SU-DHL-6 (cell line): ENCODE measurements around the gene ZNF335.

Source experiments
- H2AFZ ChIP-seq: fragments of 200-600 bp; sonication (generic); 2 replicates; pipeline ENCODE4 v1.6.1; 2014; ENCODE audit warnings: low read depth, mild to moderate bottlenecking, moderate library complexity, mixed read lengths, antibody characterized with exemption, low read length; ENCODE audit not compliant: severe bottlenecking
- H3F3A ChIP-seq: fragments of 200-600 bp; shearing (Covaris generic); 2 replicates; pipeline ENCODE4 v1.6.0; 2016; ENCODE audit warnings: antibody characterized with exemption, mild to moderate bottlenecking; ENCODE audit not compliant: insufficient read depth
- H3K27ac ChIP-seq: fragments of 200-600 bp; sonication (generic); 2 replicates; pipeline ENCODE4 v1.5.1; 2016; ENCODE audit warnings: low read depth, mild to moderate bottlenecking, low read length, moderate library complexity, mixed read lengths
- H3K27me3 ChIP-seq: fragments of 200-600 bp; sonication (generic), shearing (Covaris generic); 2 replicates; pipeline ENCODE4 v1.6.0; 2014; ENCODE audit warnings: mild to moderate bottlenecking, low read length
- H3K36me3 ChIP-seq: fragments of 200-600 bp; sonication (generic); 2 replicates; pipeline ENCODE4 v1.6.1; 2014; ENCODE audit warnings: mild to moderate bottlenecking, low read length, mixed read lengths
- H3K4me2 ChIP-seq: fragments of 300-600, 200-600 bp; shearing (Covaris generic), sonication (generic); 2 replicates; pipeline ENCODE4 v1.6.0; 2014; ENCODE audit warnings: low read length, low read depth, mild to moderate bottlenecking; ENCODE audit not compliant: poor library complexity, severe bottlenecking
- H3K4me3 ChIP-seq: fragments of 200-600 bp; sonication (generic); 2 replicates; pipeline ENCODE4 v1.5.1; 2014; ENCODE audit warnings: antibody characterized with exemption, low read length, mild to moderate bottlenecking, mixed read lengths; ENCODE audit not compliant: insufficient read depth, poor library complexity, severe bottlenecking
- H3K79me2 ChIP-seq: fragments of 200-600 bp; sonication (generic); 2 replicates; pipeline ENCODE4 v1.6.1; 2014; ENCODE audit warnings: mild to moderate bottlenecking, low read length, moderate library complexity; ENCODE audit not compliant: insufficient read depth
- H3K9ac ChIP-seq: fragments of 200-600 bp; sonication (generic); 2 replicates; pipeline ENCODE4 v1.7.0; 2014; ENCODE audit warnings: mild to moderate bottlenecking, low read length
- H3K9me2 ChIP-seq: fragments of 200-600 bp; sonication (generic); replicated peaks from 2 replicates; pipeline ENCODE4 v1.6.1; 2014; ENCODE audit warnings: low read length; ENCODE audit not compliant: insufficient read depth
- H3K9me3 ChIP-seq: fragments of 200-600 bp; sonication (generic); 2 replicates; pipeline ENCODE4 v1.6.1; 2014; ENCODE audit warnings: low read length, mixed read lengths; ENCODE audit not compliant: insufficient read depth
- H4K20me1 ChIP-seq: fragments of 200-600 bp; sonication (generic); 2 replicates; pipeline ENCODE4 v1.6.1; 2014; ENCODE audit warnings: low read depth, mild to moderate bottlenecking, antibody characterized with exemption, low read length, moderate library complexity, mixed read lengths
- EZH2phosphoT487 ChIP-seq: fragments of 200-600 bp; sonication (generic), shearing (Covaris generic); conservative IDR thresholded peaks from 2 replicates; pipeline ENCODE4 v1.6.1; 2018; ENCODE audit warnings: mild to moderate bottlenecking, antibody characterized with exemption, low read length, moderate library complexity, mixed read lengths
- TF ChIP-seq, protein P1 (sequence below): fragments of 200-600 bp; sonication (generic); IDR thresholded peaks from one replicate; pipeline ENCODE4 v1.5.1; 2017; ENCODE audit warnings: antibody characterized with exemption, mild to moderate bottlenecking, low read length, moderate library complexity; ENCODE audit not compliant: insufficient read depth, poor library complexity, severe bottlenecking

ZNF335 gene

DNA sequence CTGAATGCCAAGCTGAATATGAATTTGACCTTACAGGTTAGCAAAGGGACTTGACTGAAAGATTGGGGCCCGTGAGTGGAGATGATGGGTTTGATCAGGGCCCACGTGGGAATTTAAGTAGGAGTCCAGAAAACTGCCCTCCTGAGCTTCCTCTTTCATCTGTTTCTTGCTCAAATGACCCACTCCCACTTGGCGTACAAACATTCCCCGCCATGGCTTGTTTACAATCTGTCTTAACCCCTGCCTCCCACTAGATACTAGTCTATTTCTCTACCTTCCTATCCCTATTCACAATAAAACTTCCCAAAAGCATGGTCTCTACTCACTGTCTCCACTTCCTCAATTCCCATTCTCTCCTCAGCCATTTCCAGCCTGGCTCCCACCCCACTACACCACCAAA is 46.1 kb upstream of the ZNF335 start:
- no peaks in the 10 kb centered on the region for H4K20me1 ChIP-seq
- H3K27me3 ChIP-seq: no peaks in the 10 kb centered on the region
- H3K9ac ChIP-seq: no peak overlapping the region
- no peaks in the 10 kb centered on the region for H3K9me2 ChIP-seq
- H3K36me3 ChIP-seq: no peaks in the 10 kb centered on the region
- TF ChIP-seq, protein P1, sequence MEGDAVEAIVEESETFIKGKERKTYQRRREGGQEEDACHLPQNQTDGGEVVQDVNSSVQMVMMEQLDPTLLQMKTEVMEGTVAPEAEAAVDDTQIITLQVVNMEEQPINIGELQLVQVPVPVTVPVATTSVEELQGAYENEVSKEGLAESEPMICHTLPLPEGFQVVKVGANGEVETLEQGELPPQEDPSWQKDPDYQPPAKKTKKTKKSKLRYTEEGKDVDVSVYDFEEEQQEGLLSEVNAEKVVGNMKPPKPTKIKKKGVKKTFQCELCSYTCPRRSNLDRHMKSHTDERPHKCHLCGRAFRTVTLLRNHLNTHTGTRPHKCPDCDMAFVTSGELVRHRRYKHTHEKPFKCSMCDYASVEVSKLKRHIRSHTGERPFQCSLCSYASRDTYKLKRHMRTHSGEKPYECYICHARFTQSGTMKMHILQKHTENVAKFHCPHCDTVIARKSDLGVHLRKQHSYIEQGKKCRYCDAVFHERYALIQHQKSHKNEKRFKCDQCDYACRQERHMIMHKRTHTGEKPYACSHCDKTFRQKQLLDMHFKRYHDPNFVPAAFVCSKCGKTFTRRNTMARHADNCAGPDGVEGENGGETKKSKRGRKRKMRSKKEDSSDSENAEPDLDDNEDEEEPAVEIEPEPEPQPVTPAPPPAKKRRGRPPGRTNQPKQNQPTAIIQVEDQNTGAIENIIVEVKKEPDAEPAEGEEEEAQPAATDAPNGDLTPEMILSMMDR: no peak
- TF ChIP-seq EZH2phosphoT487: no peak
- H3K4me2 ChIP-seq: no peak overlapping the region
- H3K4me3 ChIP-seq: no peak overlapping the region
- no peak overlapping the region for H3K27ac ChIP-seq
- H2AFZ ChIP-seq: no peak overlapping the region
- H3F3A ChIP-seq: no peaks in the 10 kb centered on the region
- no peaks in the 10 kb centered on the region for H3K9me3 ChIP-seq
- H3K79me2 ChIP-seq: no peaks in the 10 kb centered on the region

DNA sequence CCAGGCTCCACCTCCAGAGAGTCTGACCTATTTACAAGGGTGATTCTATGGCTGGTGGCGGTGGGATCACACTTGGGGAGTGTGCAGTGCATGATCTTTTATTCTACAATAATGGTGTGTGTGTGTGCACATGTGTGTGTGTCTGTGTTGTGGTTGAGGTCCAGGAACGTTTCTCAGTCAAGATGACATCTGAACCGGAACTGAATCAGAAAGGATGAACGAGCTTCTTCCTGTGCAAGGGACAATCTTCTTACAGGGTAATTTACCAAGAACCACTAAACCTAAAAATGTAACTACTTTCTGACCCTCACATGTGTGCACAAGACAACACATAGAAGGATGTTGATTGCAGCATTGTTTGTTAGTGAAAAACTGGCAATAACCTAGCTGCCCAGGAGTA is 45.3 kb upstream of the ZNF335 start:
- H3K4me3 ChIP-seq: no peak overlapping the region
- H3K27ac ChIP-seq: no peak overlapping the region
- H3K9ac ChIP-seq: no peak overlapping the region
- no peaks in the 10 kb centered on the region for H4K20me1 ChIP-seq
- TF ChIP-seq, protein P1: no peak
- TF ChIP-seq EZH2phosphoT487: no peak
- no peaks in the 10 kb centered on the region for H3K27me3 ChIP-seq
- H3K9me2 ChIP-seq: no peaks in the 10 kb centered on the region
- H3K4me2 ChIP-seq: no peak overlapping the region
- no peaks in the 10 kb centered on the region for H3K79me2 ChIP-seq
- H3K9me3 ChIP-seq: no peaks in the 10 kb centered on the region
- no peaks in the 10 kb centered on the region for H3K36me3 ChIP-seq
- H3F3A ChIP-seq: no peaks in the 10 kb centered on the region
- no peak overlapping the region for H2AFZ ChIP-seq

DNA sequence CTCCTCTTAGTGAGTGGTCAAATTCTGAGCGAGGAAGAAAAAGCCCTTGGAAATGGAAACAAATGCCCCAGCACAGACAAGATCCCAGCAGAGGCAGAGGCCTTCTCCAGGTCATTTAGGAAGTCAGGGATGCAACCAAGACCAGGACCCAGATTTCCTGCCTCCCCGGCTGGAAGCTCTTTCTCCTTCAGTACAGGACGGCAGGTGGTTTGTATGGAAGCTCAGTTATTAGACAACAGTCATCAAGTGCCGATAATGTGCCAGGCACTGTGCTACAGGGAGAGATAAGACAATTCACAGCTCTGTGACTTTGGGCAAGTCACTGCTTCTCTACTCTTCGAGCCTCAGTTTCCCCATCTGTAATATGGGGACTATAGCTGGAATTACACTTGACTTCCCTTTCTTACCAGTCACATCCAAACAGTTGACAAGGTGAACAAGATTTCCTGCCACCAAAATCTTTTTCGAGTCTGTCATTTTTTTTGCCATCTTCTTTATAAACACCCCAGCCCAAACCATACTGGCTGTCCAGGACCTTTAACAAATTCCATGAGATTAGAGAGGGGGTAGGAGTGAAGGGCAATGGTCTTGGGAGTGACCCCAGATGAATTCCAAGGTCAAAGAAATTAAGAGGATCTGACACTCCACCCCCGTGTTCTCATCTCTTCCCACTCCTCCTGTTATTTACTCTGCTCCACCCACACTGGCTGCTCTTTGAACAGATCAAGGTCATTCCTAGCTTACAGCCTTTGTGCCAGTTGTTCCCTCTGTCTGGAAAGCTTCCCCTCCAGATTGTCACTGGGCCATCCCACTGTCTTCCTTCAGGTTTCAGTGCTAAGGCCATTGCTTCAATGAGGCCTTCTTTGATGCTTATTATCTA is 42.8 kb upstream of the ZNF335 start:
- Histone ChIP-seq H2AFZ (no peak overlapping the region), H3K9ac (no peak overlapping the region), H3K4me3 (no peak overlapping the region), H4K20me1 (no peaks in the 10 kb centered on the region), H3K27ac (no peak overlapping the region), H3K9me2 (no peaks in the 10 kb centered on the region), H3K79me2 (no peaks in the 10 kb centered on the region), H3K4me2 (peak overlapping the region; percentile 51), H3K27me3 (no peaks in the 10 kb centered on the region), H3F3A (no peaks in the 10 kb centered on the region), H3K9me3 (no peaks in the 10 kb centered on the region), H3K36me3 (no peaks in the 10 kb centered on the region)
- TF ChIP-seq, protein P1: no peak
- TF ChIP-seq EZH2phosphoT487: no peak
